HG03064 (cell line): ENCODE results near the gene P2RY1.
A peak's percentile ranks its signal among the peaks of the same experiment; 100 is the strongest.

Experiments used
- ATAC-seq: cut with Tn5 transposase; IDR thresholded peaks from one replicate; pipeline ENCODE4 v1.9.1; 2021; ENCODE audit warnings: low read depth; ENCODE audit not compliant: unreplicated experiment

The P2RY1 gene

GRCh38 chr3:152834776-152835600 is at the start of gene P2RY1:
Gene P2RY1, plus strand, starts transcription at chr3:152835131. Its CDS starts 652 bp downstream, at chr3:152835783.
- ATAC-seq, result peak; percentile 85

- ATAC-seq, result no peak
Observed at GRCh38 chr3:152786977-152787681, 47.8 kb upstream of the P2RY1 start.

GRCh38 chr3:152790651-152791387 is 44.1 kb upstream of the P2RY1 start:
- ATAC-seq, result no peak

GRCh38 chr3:152793969-152794368 is 41.0 kb upstream of the P2RY1 start:
- no peak for ATAC-seq

GRCh38 chr3:152797751-152798432 is 37.0 kb upstream of the P2RY1 start:
- no peak for ATAC-seq

- no peak for ATAC-seq
Observed at GRCh38 chr3:152811974-152812760, 22.8 kb upstream of the P2RY1 start.

GRCh38 chr3:152817400-152817799 is 17.5 kb upstream of the P2RY1 start:
- no peak for ATAC-seq

GRCh38 chr3:152818027-152818426 is 16.9 kb upstream of the P2RY1 start:
- no peak for ATAC-seq

- ATAC-seq, result no peak
Observed at GRCh38 chr3:152823173-152823572, 11.8 kb upstream of the P2RY1 start.

- ATAC-seq, result no peak
Observed at GRCh38 chr3:152823781-152824180, 11.2 kb upstream of the P2RY1 start.

GRCh38 chr3:152825566-152825965 is 9.4 kb upstream of the P2RY1 start:
- ATAC-seq, result no peak

- ATAC-seq, result no peak
Observed at GRCh38 chr3:152826476-152826875, 8.5 kb upstream of the P2RY1 start.

GRCh38 chr3:152827313-152827712 is 7.6 kb upstream of the P2RY1 start:
- ATAC-seq, result no peak

- no peak for ATAC-seq
Observed at GRCh38 chr3:152828075-152828840, 6.7 kb upstream of the P2RY1 start.

GRCh38 chr3:152830245-152830644 is 4.7 kb upstream of the P2RY1 start:
- no peak for ATAC-seq

- ATAC-seq, result no peak
Observed at GRCh38 chr3:152832046-152832445, 2.9 kb upstream of the P2RY1 start.

- ATAC-seq, result no peak
Observed at GRCh38 chr3:152833089-152833488, 1.8 kb upstream of the P2RY1 start.

- no peak for ATAC-seq
Observed at GRCh38 chr3:152834191-152834775, 648 bp upstream of the P2RY1 start.

- ATAC-seq, result no peak
Observed at GRCh38 chr3:152835601-152836102, 721 bp downstream of the P2RY1 start.
